HL-60 (cell line): ENCODE data around the gene MED13L.

Experiments
- DNase-seq, 2 experiments: peaks; one replicate each; pipeline ENCODE4 v3.0.0-alpha.2; 2010 to 2020; ENCODE audit warnings: low read depth in 1 of 2, low spot score in 1 of 2
- H3K27ac ChIP-seq: fragments of 250-450 bp; sonication (Bioruptor Pico); replicated peaks from 2 replicates; pipeline ENCODE4 v1.5.1; 2020; ENCODE audit warnings: mild to moderate bottlenecking, moderate library complexity
- H3K27me3 ChIP-seq: fragments of 250-450 bp; sonication (Bioruptor Pico); 2 replicates; pipeline ENCODE4 v1.5.1; 2021; ENCODE audit warnings: mild to moderate bottlenecking, moderate library complexity; ENCODE audit not compliant: insufficient read depth, poor library complexity, severe bottlenecking
- H3K4me3 ChIP-seq: replicated peaks from 2 replicates; pipeline ENCODE4 v1.5.1; 2011; ENCODE audit warnings: mild to moderate bottlenecking, control low read depth, low read length; ENCODE audit not compliant: insufficient read depth
- CTCF ChIP-seq: IDR thresholded peaks from one replicate; pipeline ENCODE4 v1.5.1; 2011; ENCODE audit warnings: low read length, control low read depth, inconsistent platforms; ENCODE audit not compliant: insufficient read depth
- GABPA ChIP-seq: IDR thresholded peaks from 2 replicates; pipeline ENCODE4 v1.6.1; 2012; ENCODE audit warnings: low read depth
- POLR2AphosphoS5 ChIP-seq: IDR thresholded peaks from 2 replicates; pipeline ENCODE4 v1.6.1; 2012; ENCODE audit warnings: low read depth
- REST ChIP-seq: IDR thresholded peaks from 2 replicates; pipeline ENCODE4 v1.6.1; 2012; ENCODE audit warnings: low read depth; ENCODE audit not compliant: insufficient replicate concordance
- SPI1 ChIP-seq: IDR thresholded peaks from 2 replicates; pipeline ENCODE4 v1.6.1; 2012; ENCODE audit warnings: low read depth, mild to moderate bottlenecking, borderline replicate concordance

MED13L gene

GRCh38 chr12:116306968-116307367 is 29.5 kb upstream of the MED13L start:
- DNase-seq, result no peak
- Histone ChIP-seq H3K27ac (no peak overlapping the region), H3K27me3 (no peaks in the 10 kb centered on the region), H3K4me3 (no peak overlapping the region)
- no peak for TF ChIP-seq GABPA
- no peak for TF ChIP-seq SPI1
- no peak for TF ChIP-seq CTCF
- TF ChIP-seq REST, result no peak
- TF ChIP-seq POLR2AphosphoS5, result no peak

- no peak overlapping the region for H3K27ac ChIP-seq
- H3K27me3 ChIP-seq, result no peaks in the 10 kb centered on the region
- no peak for DNase-seq
- H3K4me3 ChIP-seq, result no peak overlapping the region
- no peak for TF ChIP-seq GABPA
- no peak for TF ChIP-seq POLR2AphosphoS5
- TF ChIP-seq REST, result no peak
- TF ChIP-seq SPI1, result no peak
- TF ChIP-seq CTCF, result no peak
Measured at GRCh38 chr12:116306506-116306905, 29.0 kb upstream of the MED13L start.

DNA sequence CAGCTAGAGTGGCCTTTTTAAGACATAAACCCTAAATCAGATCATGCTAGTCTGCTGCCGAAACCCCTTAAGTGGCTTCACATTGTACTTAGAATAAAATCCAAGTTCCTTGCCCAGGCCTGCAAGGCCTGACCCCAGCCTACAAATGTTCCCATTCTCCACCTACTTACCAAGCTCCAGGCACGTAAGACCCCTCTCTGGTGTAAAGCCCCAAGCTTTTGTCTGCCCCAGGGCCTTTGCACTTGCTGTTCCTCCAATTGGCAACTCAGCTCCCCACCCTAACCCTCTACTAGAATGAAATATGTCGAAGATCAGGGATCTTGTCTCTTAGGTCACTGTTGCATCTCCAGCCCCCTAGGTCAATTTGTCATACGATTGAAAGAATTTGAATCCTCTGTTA is 27.1 kb upstream of the MED13L start:
- TF ChIP-seq REST, result no peak
- TF ChIP-seq CTCF, result no peak
- no peak for TF ChIP-seq POLR2AphosphoS5
- no peaks in the 10 kb centered on the region for H3K27me3 ChIP-seq
- no peak overlapping the region for H3K4me3 ChIP-seq
- no peak for DNase-seq
- peak overlapping the region; percentile 65 for H3K27ac ChIP-seq
